Measurements from ENCODE around the gene NKAIN2.
"Not testable (repeated sequence)": the region's sequence is repeated elsewhere in the genome, so short reads cannot be mapped to it uniquely, and the experiment has no call there.

Gene NKAIN2

GRCh38 chr6:124433387-124434160 is 629.9 kb downstream of the NKAIN2 start:
- no peak for DNase-seq (ENCODE audit: low read depth in 2 of 2)

- no peak for DNase-seq (ENCODE audit: low read depth in 2 of 2)
Observed at GRCh38 chr6:124434421-124434820, 630.8 kb downstream of the NKAIN2 start.

GRCh38 chr6:124436803-124437202 is 633.1 kb downstream of the NKAIN2 start:
- DNase-seq (ENCODE audit: low read depth in 2 of 2): no peak

- no peak for DNase-seq (ENCODE audit: low read depth in 2 of 2)
Observed at GRCh38 chr6:124438546-124439065, 634.9 kb downstream of the NKAIN2 start.

GRCh38 chr6:124441450-124441849 is 637.8 kb downstream of the NKAIN2 start:
- DNase-seq (ENCODE audit: low read depth in 2 of 2): no peak

GRCh38 chr6:124443541-124443940 is 639.9 kb downstream of the NKAIN2 start:
- no peak for DNase-seq (ENCODE audit: low read depth in 2 of 2)

- no peak for DNase-seq (ENCODE audit: low read depth in 2 of 2)
Observed at GRCh38 chr6:124445581-124445980, 641.9 kb downstream of the NKAIN2 start.

- DNase-seq (ENCODE audit: low read depth in 2 of 2): no peak
Observed at GRCh38 chr6:124446961-124447360, 643.3 kb downstream of the NKAIN2 start.

GRCh38 chr6:124459268-124459667 is 655.6 kb downstream of the NKAIN2 start:
- no peak for DNase-seq (ENCODE audit: low read depth in 2 of 2)

GRCh38 chr6:124462750-124463149 is 659.1 kb downstream of the NKAIN2 start:
- DNase-seq (ENCODE audit: low read depth in 2 of 2): no peak

- no peak for DNase-seq (ENCODE audit: low read depth in 2 of 2)
Observed at GRCh38 chr6:124463271-124463670, 659.6 kb downstream of the NKAIN2 start.

- DNase-seq (ENCODE audit: low read depth in 2 of 2): not testable (repeated sequence)
Observed at GRCh38 chr6:124464600-124464999, 660.9 kb downstream of the NKAIN2 start.

GRCh38 chr6:124466949-124467348 is 663.3 kb downstream of the NKAIN2 start:
- no peak for DNase-seq (ENCODE audit: low read depth in 2 of 2)

GRCh38 chr6:124467366-124467765 is 663.7 kb downstream of the NKAIN2 start:
- DNase-seq (ENCODE audit: low read depth in 2 of 2): no peak

- no peak for DNase-seq (ENCODE audit: low read depth in 2 of 2)
Observed at GRCh38 chr6:124470803-124471202, 667.1 kb downstream of the NKAIN2 start.

- no peak for DNase-seq (ENCODE audit: low read depth in 2 of 2)
Observed at GRCh38 chr6:124475176-124475575, 671.5 kb downstream of the NKAIN2 start.

- DNase-seq (ENCODE audit: low read depth in 2 of 2): no peak
Observed at GRCh38 chr6:124478906-124479305, 675.2 kb downstream of the NKAIN2 start.

GRCh38 chr6:124479991-124480430 is 676.3 kb downstream of the NKAIN2 start:
- DNase-seq (ENCODE audit: low read depth in 2 of 2): no peak

- no peak for DNase-seq (ENCODE audit: low read depth in 2 of 2)
Observed at GRCh38 chr6:124482071-124482491, 678.4 kb downstream of the NKAIN2 start.

- no peak for DNase-seq (ENCODE audit: low read depth in 2 of 2)
Observed at GRCh38 chr6:124487623-124488431, 684.2 kb downstream of the NKAIN2 start.

- DNase-seq (ENCODE audit: low read depth in 2 of 2): no peak
Observed at GRCh38 chr6:124490122-124490521, 686.5 kb downstream of the NKAIN2 start.

- DNase-seq (ENCODE audit: low read depth in 2 of 2): no peak
Observed at GRCh38 chr6:124493259-124493658, 689.6 kb downstream of the NKAIN2 start.
